HepG2 (cell line): Measurements from ENCODE around the gene EXOC6B. TPM values are rescaled to one million over a fixed set of nuclear protein-coding genes. Genes with fewer than 3 reads are reported as not detected.
A peak's percentile ranks its signal among the peaks of the same experiment; 100 is the strongest.

ENCODE experiments used
- CERS6 ChIP-seq: sonication (generic); formaldehyde crosslinking; IDR thresholded peaks from 2 replicates; pipeline ENCODE4 v1.5.0; 2020; ENCODE audit warnings: missing genetic modification reagents
- CSRNP2 ChIP-seq: sonication (generic); formaldehyde crosslinking; conservative IDR thresholded peaks from 2 replicates; pipeline ENCODE4 v1.8.0; 2022; ENCODE audit warnings: low read depth, missing genetic modification reagents
- DZIP1 ChIP-seq: sonication (generic); formaldehyde crosslinking; IDR thresholded peaks from 2 replicates; pipeline ENCODE4 v1.5.0; 2020; ENCODE audit warnings: mild to moderate bottlenecking, missing genetic modification reagents
- FOXP1 ChIP-seq, 2 experiments: fragments of 450-650 bp in 1 of 2; IDR thresholded peaks; 2 replicates each; pipeline ENCODE4 v1.6.1; 2017 to 2018; ENCODE audit warnings: antibody characterized with exemption in 1 of 2
- GFI1 ChIP-seq: sonication (generic); formaldehyde crosslinking; IDR thresholded peaks from 2 replicates; pipeline ENCODE4 v1.5.0; 2020; ENCODE audit warnings: missing genetic modification reagents, mild to moderate bottlenecking, borderline replicate concordance
- IRX3 ChIP-seq: sonication (generic); formaldehyde crosslinking; IDR thresholded peaks from 2 replicates; pipeline ENCODE4 v1.8.1; 2023; ENCODE audit warnings: mild to moderate bottlenecking, low read depth, missing genetic modification reagents, borderline replicate concordance
- MLX ChIP-seq: IDR thresholded peaks from 2 replicates; pipeline ENCODE4 v1.6.1; 2016
- POGZ ChIP-seq: sonication (generic); formaldehyde crosslinking; IDR thresholded peaks from 2 replicates; pipeline ENCODE4 v1.4.0; 2020; ENCODE audit warnings: mild to moderate bottlenecking, missing genetic modification reagents
- SNRNP70 ChIP-seq: fragments of 200-400 bp; formaldehyde crosslinking; IDR thresholded peaks from 2 replicates; pipeline ENCODE4 v1.6.1; 2017; ENCODE audit warnings: mild to moderate bottlenecking, low read depth, low read length, moderate library complexity
- TFDP1 ChIP-seq: IDR thresholded peaks from 2 replicates; pipeline ENCODE4 v1.6.1; 2016; ENCODE audit warnings: missing compliant biosample characterization, missing genetic modification reagents, borderline replicate concordance
- ZBTB49 ChIP-seq: sonication (generic); formaldehyde crosslinking; IDR thresholded peaks from 2 replicates; pipeline ENCODE4 v1.4.0; 2020; ENCODE audit warnings: missing genetic modification reagents, borderline replicate concordance
- ZC3H13 ChIP-seq: sonication (generic); formaldehyde crosslinking; IDR thresholded peaks from 2 replicates; pipeline ENCODE4 v1.8.1; 2023; ENCODE audit warnings: mild to moderate bottlenecking, missing genetic modification reagents, moderate library complexity
- ZFAT ChIP-seq: sonication (generic); formaldehyde crosslinking; conservative IDR thresholded peaks from 2 replicates; pipeline ENCODE4 v1.8.1; 2023; ENCODE audit warnings: missing genetic modification reagents, inconsistent platforms
- ZFP41 ChIP-seq: sonication (generic); formaldehyde crosslinking; IDR thresholded peaks from 2 replicates; pipeline ENCODE4 v1.4.0; 2020; ENCODE audit warnings: mild to moderate bottlenecking, missing genetic modification reagents, borderline replicate concordance
- ZNF225 ChIP-seq: sonication (generic); formaldehyde crosslinking; IDR thresholded peaks from 2 replicates; pipeline ENCODE4 v1.4.0; 2020; ENCODE audit warnings: mild to moderate bottlenecking, missing genetic modification reagents
- ZNF629 ChIP-seq: sonication (generic); formaldehyde crosslinking; conservative IDR thresholded peaks from 2 replicates; pipeline ENCODE4 v1.5.0; 2020; ENCODE audit warnings: missing genetic modification reagents
- ZNF672 ChIP-seq: sonication (generic); formaldehyde crosslinking; IDR thresholded peaks from 2 replicates; pipeline ENCODE4 v1.8.1; 2022; ENCODE audit warnings: missing genetic modification reagents
- ZNF773 ChIP-seq: sonication (generic); formaldehyde crosslinking; IDR thresholded peaks from 2 replicates; pipeline ENCODE4 v1.4.0; 2020; ENCODE audit warnings: missing genetic modification reagents, borderline replicate concordance
- polyA plus RNA-seq, 8 experiments: library from polyadenylated mRNA; depleted of rRNA in 3 of 8; stranded (reverse) in 7 of 8; unstranded in 1 of 8; fragments of >200 nt; fragmentation: Illumina TruSeq in 4 of 8; extraction: Trizol in 4 of 8; gene quantifications; 2 replicates each; pipeline versions ENCODE4 v1.2.1 to v1.2.3, GENCODE V29; 2011 to 2016; ENCODE audit warnings: low read depth in 4 of 8, missing spikeins in 1 of 8, mixed read lengths in 1 of 8; ENCODE audit not compliant: insufficient read depth in 1 of 8
- total RNA-seq, 5 experiments: library from RNA; depleted of rRNA; stranded (reverse); fragments of >200 nt; fragmentation: Illumina TruSeq; extraction: Trizol; gene quantifications; 2 replicates each; pipeline ENCODE4 v1.2.3, GENCODE V29; 2016; ENCODE audit warnings: low read depth in 1 of 5

Gene EXOC6B
- total and polyA plus RNA-seq, 2 of the 13 experiments (the other 11 are each of a cell fraction or from before 2014, with no cell fraction given), result 9.1 to 15.9 TPM

- TF ChIP-seq GFI1 (CRISPR knock-in tag) (peak; percentile 84), ZFAT (CRISPR knock-in tag) (no peak), ZNF773 (no peak), ZBTB49 (CRISPR knock-in tag) (no peak), SNRNP70 (no peak), ZNF672 (no peak), MLX (CRISPR knock-in tag) (peak; percentile 68; the same call in 1 of the 2 replicates), POGZ (peak; percentile 36; the same call in 1 of the 2 replicates), FOXP1 (IDR thresholded peaks at IDR 0.05) (no peak; the same call in 1 of the 2 replicates), FOXP1 (CRISPR knock-in tag; IDR thresholded peaks at IDR 0.05) (peak; percentile 76; the same call in 1 of the 2 replicates), ZNF629 (CRISPR knock-in tag) (no peak), CERS6 (CRISPR knock-in tag) (no peak), ZNF225 (no peak), DZIP1 (CRISPR knock-in tag) (no peak), CSRNP2 (CRISPR knock-in tag) (no peak), ZFP41 (CRISPR knock-in tag) (no peak), TFDP1 (CRISPR knock-in tag) (no peak), IRX3 (CRISPR knock-in tag) (no peak), ZC3H13 (CRISPR knock-in tag) (no peak)
These were observed 68.6 kb downstream of the EXOC6B start (continued) for GRCh38 chr2:72757177-72757775.
